ENCODE results near the gene B3GNT5.
"Not testable (repeated sequence)": the region's sequence is repeated elsewhere in the genome, so short reads cannot be mapped to it uniquely, and the experiment has no call there.

Gene B3GNT5, protein sequence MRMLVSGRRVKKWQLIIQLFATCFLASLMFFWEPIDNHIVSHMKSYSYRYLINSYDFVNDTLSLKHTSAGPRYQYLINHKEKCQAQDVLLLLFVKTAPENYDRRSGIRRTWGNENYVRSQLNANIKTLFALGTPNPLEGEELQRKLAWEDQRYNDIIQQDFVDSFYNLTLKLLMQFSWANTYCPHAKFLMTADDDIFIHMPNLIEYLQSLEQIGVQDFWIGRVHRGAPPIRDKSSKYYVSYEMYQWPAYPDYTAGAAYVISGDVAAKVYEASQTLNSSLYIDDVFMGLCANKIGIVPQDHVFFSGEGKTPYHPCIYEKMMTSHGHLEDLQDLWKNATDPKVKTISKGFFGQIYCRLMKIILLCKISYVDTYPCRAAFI

DNA sequence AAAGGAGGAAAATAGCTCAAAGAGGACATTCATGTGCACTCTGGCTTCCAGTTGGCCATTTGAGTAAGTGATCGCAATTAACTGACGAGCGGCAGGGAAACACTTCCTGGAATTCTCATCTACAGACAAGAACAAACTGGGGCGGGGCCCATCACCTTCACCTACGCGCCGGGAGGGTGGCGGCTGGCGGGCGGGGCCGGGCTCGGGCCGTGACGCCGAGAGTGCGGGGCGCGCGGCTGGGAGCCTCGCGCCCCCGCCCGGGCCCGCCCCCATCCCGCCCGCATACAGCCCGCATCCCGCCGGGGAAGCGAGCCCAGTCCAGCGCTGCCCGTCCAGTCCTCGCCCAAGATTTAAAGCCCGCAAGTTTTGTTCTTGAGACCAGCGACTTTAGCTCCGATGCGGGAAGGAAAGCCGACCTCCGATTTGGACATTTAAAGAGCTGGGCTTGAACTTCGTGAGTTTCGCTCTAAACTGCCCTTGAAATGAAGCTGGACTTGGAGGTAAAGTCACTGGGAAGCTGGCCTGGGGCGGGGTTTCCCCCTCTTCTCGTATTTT is at the start of gene B3GNT5:
Gene B3GNT5 (plus strand): TSS at position 281 of the 555 bp plus-strand sequence. CDS start 16,546 bp downstream, outside the sequence.
- peak; percentile 20 for DNase-seq

DNA sequence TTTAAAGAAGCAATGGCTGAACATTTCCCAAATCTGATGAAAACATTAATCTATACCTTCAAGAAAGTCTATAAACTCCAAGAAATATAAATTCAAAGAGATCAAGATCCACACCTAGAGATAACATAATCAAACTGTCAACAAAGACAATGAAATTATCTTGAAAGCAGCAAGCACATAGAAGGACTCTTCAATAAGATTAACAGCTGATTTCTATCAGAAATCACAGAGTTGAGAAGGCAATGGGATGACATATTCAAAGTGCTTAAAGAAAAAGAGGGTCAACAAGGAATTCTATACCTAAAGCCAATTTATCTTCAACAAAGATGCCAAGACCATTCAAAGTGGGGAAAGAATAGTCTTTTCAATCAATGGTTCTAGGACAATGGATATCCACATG is 49.4 kb upstream of the B3GNT5 start:
- no peak for DNase-seq

DNA sequence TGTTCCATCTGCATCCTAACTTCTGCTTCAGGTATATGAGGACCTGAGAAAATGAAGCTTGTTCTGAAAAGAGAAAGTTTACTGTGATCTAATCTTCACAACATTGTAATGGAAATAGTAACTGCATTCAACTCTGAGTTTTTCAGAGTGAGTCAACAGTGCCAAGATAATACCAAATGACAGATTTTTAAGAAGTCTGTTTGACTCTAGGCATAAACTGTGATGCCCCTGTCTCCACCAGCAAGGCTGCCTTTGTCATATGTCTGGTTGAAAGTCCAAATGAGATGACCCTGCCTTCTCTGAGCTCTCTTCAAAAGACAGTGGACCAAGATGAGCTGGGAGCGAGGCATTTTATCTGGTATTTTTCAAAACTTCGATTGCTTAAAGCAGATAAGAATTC is 44.8 kb upstream of the B3GNT5 start:
- DNase-seq: no peak

DNA sequence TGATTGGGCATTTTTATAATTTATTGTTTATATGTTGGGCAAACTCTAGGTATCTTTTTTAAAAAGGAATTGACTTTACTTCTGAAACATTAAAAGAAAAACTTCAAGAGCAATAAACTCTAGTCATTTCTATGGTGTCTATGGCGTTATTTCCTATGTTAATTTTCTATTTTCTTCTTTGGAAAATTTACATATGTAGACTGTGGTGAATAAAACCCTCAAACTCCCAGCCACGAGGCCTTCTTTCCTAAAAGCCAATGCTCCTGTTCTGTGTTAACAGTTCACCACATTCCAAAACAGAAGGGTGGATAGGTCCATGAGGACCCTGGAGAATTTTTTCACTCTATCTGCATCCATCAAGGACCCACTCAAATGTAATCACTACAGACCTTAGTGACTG is 44.3 kb upstream of the B3GNT5 start:
- DNase-seq: no peak

DNA sequence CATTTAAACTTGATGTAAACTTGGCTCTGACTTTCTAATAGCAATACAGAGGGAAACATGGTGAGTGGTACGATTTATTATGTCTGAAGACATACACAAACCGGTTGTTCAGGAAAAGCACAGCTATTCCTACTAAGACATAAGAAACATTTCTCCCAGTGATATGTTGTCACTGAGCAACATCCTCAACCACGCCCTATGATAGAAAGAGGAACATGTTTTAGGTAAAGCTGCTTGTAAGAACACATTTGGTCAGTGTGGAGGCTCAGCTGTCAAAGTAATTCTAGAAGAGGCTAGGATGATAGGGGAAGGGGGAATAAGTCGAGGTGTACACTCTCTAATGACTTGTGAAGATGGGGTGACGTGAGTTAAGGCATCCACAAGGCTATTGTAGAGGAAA is 42.7 kb upstream of the B3GNT5 start:
- no peak for DNase-seq

DNA sequence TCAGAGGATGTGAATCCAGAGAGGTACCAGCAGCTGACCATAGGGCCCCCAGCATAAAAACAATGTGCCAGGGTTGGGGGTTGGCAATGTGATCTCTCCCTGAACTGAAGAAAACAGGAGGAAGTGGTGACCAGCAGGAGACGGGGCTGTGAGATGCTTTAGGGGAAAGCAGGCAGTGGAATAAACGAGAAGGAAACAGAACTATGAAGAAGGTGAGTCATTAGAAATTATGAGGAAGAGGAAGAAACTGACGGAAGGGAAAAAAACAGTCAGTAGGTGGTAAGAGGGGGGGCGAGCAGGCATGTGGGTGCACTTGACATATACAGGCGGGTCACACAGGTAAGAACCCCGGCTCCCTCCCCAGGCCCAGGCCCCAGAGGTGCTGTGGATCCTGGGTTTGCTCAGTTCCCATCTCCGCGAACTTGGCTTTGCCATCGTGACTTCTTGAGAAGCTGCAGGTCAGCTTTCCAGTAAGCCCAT is 42.2 kb upstream of the B3GNT5 start:
- no peak for DNase-seq

DNA sequence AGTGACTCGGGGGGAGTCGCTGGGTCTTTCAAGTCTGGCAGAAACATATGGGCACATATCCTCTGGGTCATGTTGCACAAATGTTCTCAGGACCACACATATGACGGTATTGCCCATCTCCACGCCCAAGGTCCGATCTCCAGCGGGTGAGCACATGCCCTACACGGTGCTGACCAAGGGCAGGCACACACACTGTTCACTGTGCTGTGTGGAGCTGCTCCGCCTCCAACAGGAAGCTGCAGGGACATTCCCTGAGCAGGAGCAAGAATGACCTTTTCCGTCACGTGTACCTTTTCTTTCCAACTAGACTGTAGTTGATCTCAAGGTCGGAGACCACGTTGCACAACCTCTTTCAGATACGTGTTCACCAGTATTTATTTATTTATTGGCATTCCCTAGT is 41.7 kb upstream of the B3GNT5 start:
- DNase-seq: no peak

DNA sequence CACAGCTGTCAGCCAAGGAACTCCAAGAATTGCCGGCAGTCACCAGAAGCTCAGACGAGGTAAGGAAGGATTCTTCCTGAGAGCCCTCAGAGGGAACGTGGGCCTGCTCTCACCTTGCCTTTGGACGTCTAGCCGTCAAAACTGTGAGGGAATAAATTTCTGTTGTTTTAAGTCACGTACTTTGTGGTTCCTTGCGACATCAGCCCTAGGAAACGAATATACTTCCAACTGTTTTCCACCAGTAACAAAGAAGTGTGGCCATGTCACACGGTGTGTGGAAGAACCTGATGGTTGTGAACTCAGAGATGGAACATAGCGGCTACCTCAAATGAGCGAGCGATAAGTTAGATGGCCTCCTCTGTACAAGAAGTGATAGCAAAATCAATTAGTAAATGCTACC is 41.0 kb upstream of the B3GNT5 start:
- no peak for DNase-seq

DNA sequence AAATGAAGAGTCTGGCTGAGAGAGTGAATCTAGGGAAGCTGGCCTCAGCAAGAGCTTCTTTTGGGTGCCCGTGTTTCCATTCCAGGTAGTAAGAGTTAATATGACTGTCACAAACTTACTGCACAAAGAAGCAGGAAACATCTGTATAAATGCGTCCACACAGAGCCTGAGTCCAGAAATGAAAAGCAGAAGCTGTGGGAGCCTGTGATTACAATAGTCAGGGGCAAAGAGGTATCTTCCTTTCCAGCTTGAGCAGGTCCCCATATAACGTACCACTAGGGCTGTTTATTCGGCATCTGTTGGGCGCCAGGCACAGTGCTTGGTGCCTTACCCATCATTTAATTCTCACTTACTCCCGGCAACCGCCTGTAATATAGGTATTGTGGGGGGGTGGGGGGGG is 40.5 kb upstream of the B3GNT5 start:
- DNase-seq: no peak

DNA sequence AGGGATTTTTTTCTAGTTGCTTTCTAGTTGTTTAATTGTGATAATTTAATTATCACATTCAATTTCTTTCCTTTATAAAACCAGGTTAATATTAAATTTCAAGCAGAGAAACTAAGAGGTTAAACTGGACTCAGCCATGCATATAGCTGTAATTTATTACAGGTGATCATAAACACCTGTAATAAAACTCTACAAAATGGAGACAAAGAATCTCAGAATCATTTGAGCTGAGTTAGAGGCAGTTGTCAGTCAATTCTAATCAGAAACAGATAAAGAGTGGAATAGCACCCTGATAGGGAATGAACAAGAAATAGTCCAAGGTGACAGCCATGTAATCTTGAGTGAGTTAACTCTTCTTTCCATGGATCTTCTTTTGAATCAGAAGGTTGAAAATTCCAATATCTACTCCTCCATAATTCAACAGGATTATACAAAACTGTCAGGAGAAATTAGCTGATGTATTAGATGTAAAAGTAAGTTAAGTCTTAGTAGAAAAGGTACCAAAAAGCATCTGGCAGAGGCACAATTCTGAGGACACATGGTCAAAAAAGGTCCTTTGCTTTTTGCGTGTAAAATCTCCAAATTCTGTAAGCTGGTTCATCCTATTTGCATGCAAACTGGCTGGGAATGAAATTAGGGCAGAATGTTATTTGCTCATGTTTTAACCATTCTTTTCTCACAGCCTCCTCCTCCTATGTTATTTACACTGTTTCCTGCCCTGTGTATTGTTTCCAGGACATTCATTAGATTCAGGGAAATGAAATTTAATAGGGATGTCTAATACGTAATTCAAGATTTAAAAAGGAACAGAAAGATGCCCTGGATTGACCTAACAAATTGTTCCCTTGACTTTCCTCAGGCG is 39.4 kb upstream of the B3GNT5 start:
- DNase-seq: no peak

DNA sequence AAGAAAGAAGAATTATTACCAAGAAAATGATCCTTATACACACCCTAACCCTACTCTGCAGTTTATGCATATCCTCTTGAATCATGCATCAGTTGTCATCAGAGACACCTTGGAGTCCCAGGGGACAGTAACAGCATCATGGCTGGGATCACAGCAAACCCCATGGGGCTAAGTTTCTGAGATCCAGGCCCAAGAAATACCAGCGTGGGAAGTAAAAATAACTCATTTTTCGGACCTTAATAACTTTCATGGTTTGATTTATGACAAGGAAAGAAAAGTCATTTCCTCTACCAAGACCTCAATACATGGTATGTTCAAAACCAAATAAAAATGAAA is 38.8 kb upstream of the B3GNT5 start:
- DNase-seq: no peak

DNA sequence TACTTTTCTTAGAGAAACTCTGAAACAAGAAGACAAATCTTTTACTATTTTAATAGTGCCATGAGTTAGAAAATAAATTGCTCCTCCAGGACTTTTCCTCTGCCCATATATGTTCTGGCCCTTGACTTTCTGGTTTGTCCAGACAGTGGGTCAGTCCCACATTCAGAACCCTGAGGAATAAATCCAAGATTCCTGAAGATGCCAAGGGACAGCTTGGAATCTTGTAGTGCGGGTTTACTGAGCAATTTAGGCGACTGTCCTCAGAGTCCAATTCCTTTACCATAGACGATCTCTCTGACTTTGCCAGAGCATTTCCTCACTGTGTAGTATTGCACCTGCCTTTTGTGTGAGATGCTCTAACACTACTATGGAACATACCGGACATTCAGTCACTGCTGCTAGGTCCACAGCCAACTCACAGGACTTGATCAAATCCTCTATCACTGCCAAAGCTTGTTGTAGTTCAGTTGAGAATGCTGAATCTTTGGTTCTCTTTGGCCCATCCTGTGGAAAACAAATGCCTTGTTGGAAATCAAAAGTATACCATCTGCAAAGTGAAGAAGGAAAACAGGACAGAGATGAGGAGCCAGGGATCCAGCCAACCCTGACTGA is 37.4 kb upstream of the B3GNT5 start:
- no peak for DNase-seq

DNA sequence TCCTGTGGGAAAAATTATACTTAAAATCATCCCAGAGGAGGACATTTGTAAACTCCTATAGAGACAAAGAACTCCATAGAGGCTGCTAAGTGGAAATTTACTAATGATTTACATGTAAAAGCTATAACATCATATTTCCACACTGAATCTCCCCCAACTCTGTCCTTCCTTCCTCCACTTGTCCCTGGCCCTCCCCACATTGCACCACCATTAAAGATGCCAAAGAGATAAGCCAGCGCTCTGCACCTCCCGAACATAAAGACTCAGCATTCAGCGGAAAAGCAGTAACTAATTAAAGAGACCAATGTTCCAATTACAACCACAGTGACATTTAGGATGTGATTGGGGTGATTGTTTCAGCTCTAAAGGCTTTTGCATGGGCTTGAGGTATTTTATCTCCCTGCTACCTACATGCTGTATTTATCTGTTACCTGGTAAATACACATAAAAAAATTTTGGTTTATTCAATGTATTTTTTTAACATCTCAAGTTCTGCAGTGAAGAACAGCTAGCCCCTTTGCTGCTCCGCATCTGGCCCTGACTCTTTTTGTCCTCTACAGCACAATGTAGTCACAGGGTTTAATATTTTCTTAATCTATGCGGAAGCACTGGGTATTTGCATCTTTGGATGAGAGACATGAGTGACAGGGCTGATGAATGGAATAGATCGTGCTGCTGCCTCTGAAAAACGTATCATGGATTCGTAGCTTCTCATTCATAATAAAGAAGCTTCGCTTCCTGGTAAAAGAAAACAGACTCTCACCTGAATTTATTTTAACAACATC is 35.3 kb upstream of the B3GNT5 start:
- no peak for DNase-seq

DNA sequence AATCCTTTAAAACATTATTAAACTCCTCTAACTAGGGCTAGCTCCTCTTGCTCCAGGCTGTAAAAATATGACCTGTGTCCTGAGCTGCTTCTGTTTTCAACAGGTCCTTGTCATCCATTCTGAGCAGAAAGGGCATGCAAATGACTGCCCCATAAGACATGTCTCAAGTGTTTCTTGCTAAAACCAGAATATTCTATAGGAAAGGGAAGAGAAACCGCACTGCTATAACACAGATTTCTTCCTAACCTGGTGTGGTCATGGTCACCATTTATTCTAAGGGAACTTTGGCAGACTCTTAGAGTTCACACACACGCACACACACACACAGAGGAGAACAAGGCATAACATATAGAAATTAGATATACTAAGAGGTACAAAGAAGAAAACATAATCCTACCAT is 34.2 kb upstream of the B3GNT5 start:
- no peak for DNase-seq

DNA sequence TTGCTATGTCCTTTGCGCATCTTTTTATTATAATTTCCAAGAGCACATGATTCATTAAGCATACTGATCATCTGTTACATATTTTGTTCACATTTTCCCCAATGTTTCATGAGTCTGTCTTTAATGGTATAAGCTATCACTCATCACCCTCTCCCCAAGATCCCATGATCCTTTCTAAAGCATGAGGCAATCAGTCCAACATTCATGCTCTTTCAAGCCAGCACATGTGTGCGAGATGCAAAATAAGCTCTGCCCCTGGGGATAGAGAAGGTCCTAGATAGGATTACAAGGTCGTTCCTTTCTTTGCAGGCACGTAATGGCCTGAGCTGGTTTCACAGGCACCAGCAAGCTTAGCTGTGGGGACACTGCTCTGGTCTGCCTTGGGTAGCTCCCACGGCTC is 32.2 kb upstream of the B3GNT5 start:
- no peak for DNase-seq

DNA sequence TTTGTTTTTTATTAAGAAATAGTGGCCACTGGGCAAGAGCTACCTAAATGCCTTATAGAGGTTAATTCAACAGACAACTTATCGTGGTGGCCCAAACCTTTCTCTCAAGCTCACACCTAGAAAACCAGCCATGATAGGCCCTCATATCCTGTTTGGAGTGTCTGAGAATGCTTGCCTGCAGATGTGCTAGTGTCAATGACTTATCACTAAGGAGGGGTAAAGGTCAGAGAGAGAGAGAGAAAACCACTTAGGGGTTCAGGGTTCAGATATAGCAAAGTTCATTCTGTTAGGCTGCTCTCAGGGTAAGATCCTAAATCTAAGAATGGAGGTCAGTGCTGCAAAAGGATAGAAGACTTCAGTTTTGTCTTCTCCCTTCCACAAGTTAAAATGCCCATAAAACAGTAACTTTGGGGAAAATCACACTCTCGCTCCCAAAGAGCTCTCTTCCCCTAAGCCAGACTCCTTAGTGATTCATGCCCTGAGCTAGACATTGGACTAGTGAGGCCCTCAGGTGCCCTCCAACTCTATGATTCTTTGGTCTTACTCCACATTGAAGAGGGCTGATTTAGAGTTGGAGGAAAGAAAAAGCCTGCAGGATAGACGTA is 30.3 kb upstream of the B3GNT5 start:
- no peak for DNase-seq

DNA sequence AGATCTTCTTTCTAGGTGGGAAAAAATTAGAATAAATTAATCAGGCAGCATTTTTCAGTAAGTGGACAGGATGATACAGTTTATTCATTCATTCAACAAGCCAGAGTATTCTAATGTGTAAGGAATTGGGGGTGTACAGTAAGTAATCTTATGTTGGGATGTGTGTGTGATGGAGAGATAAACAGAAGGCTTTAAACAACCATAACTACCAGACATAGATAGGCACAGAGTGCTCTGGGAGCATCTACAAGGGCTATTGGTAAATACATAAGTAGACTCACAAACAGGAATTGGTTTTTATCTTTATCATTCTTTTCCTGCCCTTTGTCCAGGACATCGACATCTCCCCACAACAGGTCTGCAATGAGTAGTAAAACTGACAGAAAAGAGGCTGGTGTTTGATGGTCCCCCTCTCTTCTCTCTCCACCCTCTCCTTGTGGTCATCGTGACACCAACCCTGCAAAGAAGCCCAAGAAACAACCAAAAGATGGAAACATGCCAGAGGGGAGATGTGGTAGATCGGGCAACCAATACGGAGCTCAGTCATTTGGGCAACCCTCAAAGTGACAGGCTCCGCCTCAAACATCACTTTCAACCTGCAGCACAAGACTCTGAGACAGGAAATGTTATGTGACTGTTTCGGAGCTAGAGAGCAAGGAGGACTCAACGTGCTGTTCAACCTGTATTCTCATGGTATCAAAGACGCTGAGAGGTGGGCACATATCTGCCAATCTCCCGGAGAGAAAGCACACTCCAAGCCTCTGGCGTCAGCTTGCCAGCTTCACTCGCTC is 28.7 kb upstream of the B3GNT5 start:
- DNase-seq: no peak

DNA sequence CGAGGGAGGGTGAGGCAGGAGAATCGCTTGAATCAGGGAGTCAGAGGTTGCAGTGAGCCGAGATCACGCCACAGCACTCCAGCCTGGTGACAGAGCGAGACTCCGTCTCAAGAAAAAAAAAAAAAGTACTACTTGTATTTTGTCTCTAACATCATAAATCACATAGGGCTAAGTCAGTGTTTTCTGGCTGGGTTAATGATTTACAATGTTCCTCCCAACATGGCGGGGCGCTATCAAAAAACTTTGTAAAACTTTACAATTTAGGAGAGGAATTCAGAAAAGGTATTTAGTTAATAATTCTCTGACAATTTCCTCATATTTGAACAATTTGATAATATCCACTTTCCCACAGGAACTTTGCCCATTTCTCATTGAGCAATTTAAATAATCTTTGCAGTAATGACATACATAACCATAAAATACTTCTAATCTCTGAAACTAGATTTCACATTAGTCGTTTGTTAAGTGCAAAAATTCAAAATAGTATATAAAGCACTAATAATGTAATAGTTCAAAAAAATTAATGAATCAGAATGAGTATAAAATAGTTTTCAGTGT is 26.6 kb upstream of the B3GNT5 start:
- DNase-seq: no peak

DNA sequence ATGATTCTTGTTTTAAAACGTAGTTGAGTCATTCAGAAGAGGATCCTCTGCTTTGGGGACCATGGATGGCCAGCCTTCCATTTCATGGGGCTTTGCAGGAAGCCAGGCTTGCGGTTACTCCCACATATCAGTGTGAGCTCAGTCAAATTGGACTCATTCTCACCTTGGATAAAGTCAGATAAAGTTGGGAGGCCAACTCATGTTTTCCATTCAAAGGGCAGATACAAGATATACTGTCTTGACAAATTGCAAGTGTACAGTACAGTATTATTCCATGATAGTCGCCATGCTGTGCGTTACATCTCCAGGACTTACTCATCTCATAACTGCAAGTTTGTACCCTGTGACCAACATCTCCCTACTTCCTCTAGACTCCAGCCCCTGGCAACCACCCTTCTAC is 25.5 kb upstream of the B3GNT5 start:
- no peak for DNase-seq

DNA sequence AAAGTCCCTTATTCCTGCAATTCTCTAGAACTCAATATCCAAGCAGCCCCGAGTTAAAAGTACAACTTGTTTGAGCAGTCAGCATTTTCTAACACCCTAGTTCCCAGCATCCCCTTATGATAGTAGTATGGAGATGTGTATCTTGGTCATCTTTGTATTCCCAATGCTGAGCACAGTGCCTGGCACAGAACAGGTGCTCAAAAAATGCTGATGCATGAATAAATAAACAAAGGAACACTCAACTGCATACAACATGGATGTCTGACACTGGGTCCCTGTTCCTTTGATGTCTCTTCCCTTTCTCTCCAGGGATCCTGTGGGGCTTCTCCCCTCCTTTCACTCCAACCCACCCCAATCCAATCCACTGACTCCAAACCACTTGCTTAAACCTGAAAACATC is 23.9 kb upstream of the B3GNT5 start:
- DNase-seq: no peak

DNA sequence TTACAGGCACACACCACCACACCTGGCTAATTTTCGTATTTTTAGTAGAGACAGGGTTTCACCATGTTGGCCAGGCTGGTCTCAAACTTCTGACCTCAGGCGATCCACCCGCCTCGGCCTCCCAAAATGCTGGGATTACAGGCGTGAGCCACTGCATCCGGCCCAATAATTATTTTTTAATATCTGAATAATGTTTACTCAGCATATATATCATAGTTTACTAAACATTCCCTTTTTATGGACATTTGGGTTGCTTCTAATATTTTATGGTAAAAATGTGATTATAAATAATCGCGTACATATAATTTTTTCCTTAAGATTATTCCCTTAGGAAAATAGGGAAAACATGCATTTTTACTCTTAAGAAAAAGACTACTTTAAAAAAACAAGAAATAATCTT is 22.8 kb upstream of the B3GNT5 start:
- DNase-seq: not testable (repeated sequence)

Measured in stimulated activated naive CD4-positive, alpha-beta T cell treated with Interleukin-2 at 50 U/mL for 16 hours (primary cell).